Fibroblast of the conjunctiva (primary cell): ENCODE data around the gene PIEZO2.

Source experiments
- DNase-seq: peaks from one replicate; pipeline ENCODE4 v3.0.0-alpha.2; 2010; ENCODE audit warnings: low read depth

The PIEZO2 gene

GRCh38 chr18:10739152-10739551 is 410.2 kb downstream of the PIEZO2 start:
- peak; percentile 8 for DNase-seq

- no peak for DNase-seq
These were observed 412.4 kb downstream of the PIEZO2 start for GRCh38 chr18:10736984-10737383.

GRCh38 chr18:10732990-10733389 is 416.4 kb downstream of the PIEZO2 start:
- DNase-seq = no peak

- DNase-seq = no peak
These were observed 421.9 kb downstream of the PIEZO2 start for GRCh38 chr18:10727477-10727876.

- DNase-seq = no peak
These were observed 422.9 kb downstream of the PIEZO2 start for GRCh38 chr18:10726198-10727068.

GRCh38 chr18:10724666-10725065 is 424.7 kb downstream of the PIEZO2 start:
- no peak for DNase-seq

GRCh38 chr18:10723496-10723895 is 425.9 kb downstream of the PIEZO2 start:
- no peak for DNase-seq

- no peak for DNase-seq
These were observed 430.6 kb downstream of the PIEZO2 start for GRCh38 chr18:10718809-10719208.

GRCh38 chr18:10715791-10716190 is 433.6 kb downstream of the PIEZO2 start:
- DNase-seq = peak; percentile 9

GRCh38 chr18:10713409-10713808 is 436.0 kb downstream of the PIEZO2 start:
- DNase-seq = no peak

- no peak for DNase-seq
These were observed 442.1 kb downstream of the PIEZO2 start for GRCh38 chr18:10707294-10707693.

- DNase-seq = no peak
These were observed 443.6 kb downstream of the PIEZO2 start for GRCh38 chr18:10705786-10706185.

GRCh38 chr18:10705291-10705690 is 444.1 kb downstream of the PIEZO2 start:
- DNase-seq = no peak

- DNase-seq = no peak
These were observed 447.2 kb downstream of the PIEZO2 start for GRCh38 chr18:10702206-10702605.

GRCh38 chr18:10690366-10690765 is 459.0 kb downstream of the PIEZO2 start:
- DNase-seq = no peak

- DNase-seq = no peak
These were observed 459.4 kb downstream of the PIEZO2 start for GRCh38 chr18:10690035-10690329.

- DNase-seq = no peak
These were observed 459.9 kb downstream of the PIEZO2 start for GRCh38 chr18:10689236-10690034.

- DNase-seq = no peak
These were observed 460.6 kb downstream of the PIEZO2 start for GRCh38 chr18:10688766-10689165.

GRCh38 chr18:10687161-10687925 is 462.0 kb downstream of the PIEZO2 start:
- DNase-seq = no peak

- no peak for DNase-seq
These were observed 463.1 kb downstream of the PIEZO2 start for GRCh38 chr18:10686308-10686707.

- no peak for DNase-seq
These were observed 463.9 kb downstream of the PIEZO2 start for GRCh38 chr18:10685484-10685883.

- no peak for DNase-seq
These were observed 467.0 kb downstream of the PIEZO2 start for GRCh38 chr18:10682368-10682714.
